ENCODE measurements around the gene SENP6.
"Not testable (repeated sequence)": the region's sequence is repeated elsewhere in the genome, so short reads cannot be mapped to it uniquely, and the experiment has no call there.

Gene SENP6

GRCh38 chr6:75666592-75666991, 64.9 kb downstream of the SENP6 start:
- no peak for DNase-seq

DNA sequence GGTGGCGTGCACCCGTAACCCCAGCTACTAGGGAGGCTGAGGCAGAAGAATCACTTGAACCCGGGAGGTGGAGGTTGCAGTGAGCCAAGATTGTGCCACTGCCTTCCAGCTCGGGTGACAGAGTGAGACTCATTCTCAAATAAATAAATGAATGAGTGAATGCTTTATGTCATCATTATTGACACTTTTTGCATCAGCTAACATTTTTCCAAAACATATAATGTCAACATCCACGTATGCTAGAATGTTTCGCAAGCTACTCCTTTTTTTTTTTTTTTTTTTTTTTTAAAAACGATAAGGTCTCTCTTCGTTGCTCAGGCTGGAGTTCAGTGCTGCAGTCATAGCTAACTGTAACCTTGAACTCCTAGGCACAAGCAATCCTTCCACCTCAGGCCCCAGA, 72.2 kb downstream of the SENP6 start:
- DNase-seq: no peak

- DNase-seq: no peak
Measured at GRCh38 chr6:75676377-75676776, 74.7 kb downstream of the SENP6 start.

GRCh38 chr6:75682548-75682947, 80.9 kb downstream of the SENP6 start:
- not testable (repeated sequence) for DNase-seq

DNA sequence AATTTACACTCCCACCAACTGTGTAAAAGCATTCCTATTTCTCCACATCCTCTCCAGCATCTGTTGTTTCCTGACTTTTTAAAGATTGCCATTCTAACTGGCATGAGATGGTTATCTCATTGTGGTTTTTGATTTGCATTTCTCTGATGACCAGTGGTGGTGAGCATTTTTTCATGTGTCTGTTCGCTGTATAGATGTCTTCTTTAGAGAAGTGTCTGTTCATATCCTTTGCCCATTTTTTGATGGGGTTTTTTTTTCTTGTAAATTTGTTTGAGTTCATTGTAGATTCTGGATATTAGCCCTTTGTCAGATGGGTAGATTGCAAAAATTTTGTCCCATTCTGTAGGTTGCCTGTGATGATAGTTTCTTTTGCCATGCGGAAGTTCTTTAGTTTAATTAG, 81.3 kb downstream of the SENP6 start:
- not testable (repeated sequence) for DNase-seq

GRCh38 chr6:75687535-75687934, 85.9 kb downstream of the SENP6 start:
- DNase-seq: not testable (repeated sequence)

DNA sequence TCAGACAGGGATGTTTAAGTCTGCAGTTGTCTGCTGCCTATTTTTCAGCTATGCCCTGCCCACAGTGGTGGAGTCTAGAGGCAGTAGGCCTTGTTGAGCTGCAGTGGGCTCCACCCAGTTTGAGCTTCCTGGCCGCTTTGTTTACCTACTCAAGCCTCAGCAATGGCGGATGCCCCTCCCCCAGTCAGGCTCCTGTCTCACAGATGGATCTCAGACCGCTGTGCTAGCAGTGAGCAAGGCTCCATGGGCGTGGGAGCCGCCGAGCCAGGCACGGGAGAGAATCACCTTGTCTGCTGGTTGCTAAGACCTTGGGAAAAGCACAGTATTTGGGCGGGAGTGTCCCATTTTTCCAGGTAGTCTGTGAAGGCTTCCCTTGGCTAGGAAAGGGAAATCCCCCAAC, 86.3 kb downstream of the SENP6 start:
- not testable (repeated sequence) for DNase-seq

DNA sequence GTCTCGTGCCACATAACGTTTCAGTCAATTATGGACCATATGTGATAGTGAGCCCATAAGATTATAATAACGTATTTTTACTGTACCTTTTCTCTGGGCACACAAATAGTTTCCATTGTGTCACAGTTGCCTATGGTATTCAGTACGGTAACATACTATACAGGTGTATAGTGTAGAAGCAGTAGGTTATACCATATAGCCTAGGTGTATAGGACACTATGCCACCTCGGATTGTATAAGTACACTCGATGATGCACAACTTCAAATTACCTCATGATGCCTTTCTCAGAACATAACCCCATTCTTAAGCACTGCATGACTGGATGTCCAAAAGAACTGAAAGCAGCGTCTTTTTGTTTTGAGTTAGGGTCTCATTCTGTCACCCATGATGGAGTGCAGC, 87.9 kb downstream of the SENP6 start:
- no peak for DNase-seq

DNA sequence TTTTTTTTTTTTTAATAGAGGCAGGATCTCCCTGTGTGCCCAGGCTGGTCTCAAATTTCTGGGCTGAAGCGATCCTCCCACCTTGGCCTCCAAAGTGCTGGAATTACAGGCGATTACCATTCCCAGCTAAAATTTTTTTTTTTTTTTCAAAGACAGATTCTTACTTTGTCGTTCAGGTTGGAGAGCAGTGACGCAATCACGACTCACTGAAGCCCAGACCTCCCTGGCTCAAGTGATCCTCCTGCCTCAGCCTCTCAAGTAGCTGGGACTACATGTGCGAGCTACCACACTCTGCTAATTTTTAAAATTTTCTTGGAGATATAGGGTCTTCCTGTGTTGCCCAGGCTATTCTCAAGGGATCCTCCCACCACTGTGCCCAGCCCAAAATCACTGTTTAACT, 89.3 kb downstream of the SENP6 start:
- DNase-seq: no peak

GRCh38 chr6:75693534-75693933, 91.9 kb downstream of the SENP6 start:
- DNase-seq: no peak

DNA sequence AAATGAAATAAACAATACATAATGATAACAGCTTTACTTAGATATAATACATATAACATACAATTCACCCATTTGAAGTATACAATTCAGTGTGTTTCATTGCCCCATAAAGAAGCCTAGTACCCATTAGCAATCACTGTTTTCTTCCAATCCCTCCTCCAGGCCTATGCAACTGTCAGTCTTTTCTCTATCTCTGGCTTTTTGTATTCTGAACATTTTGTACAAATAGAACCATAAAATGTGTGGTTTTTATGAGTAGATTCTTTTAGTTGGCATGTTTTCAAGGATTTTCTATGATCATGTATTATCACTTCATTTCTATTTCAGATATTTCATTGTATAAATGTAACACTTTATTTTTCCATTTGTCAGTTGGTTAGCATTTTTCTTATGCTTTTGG, 92.7 kb downstream of the SENP6 start:
- DNase-seq: no peak

DNA sequence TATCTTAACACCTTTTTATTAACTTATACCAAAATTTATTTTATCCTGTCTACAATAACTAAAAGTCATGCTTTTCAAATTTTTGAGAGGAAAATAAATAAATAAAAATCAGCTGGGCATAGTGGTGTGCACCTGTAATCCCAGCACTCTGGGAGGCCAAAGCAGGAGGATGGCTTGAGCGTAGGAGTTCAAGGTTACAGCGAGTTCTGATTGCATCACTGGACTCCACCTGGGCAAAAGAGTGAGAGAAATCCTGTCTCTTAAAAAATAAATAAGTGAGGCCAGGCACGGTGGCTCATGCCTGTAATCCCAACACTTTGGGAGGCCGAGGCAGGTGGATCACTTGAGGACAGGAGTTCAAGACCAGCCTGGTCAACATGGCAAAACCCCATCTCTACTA, 106.7 kb downstream of the SENP6 start:
- not testable (repeated sequence) for DNase-seq

GRCh38 chr6:75711173-75711572, 109.5 kb downstream of the SENP6 start:
- DNase-seq: no peak

DNA sequence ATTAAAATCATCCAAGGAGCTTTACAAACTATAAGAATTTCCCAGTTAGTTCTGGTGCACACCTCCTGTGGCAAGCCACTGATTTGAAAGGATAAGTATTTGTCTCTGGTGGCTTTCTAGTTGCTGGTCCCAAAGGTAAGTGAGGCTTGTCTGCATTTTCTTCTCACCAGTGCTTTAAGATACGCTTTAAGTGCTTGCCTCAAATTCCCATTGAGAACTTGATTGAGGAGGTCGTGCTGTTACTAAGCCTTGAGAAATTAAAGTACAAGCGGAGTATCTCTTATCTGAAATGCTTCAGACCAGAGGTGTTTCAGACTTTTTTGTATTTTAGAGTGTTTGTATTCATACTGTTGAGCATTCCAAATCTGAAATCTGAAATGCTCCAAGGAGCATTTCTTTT, 117.5 kb downstream of the SENP6 start:
- DNase-seq: no peak

- DNase-seq: no peak
Measured at GRCh38 chr6:75723382-75723781, 121.7 kb downstream of the SENP6 start.

DNA sequence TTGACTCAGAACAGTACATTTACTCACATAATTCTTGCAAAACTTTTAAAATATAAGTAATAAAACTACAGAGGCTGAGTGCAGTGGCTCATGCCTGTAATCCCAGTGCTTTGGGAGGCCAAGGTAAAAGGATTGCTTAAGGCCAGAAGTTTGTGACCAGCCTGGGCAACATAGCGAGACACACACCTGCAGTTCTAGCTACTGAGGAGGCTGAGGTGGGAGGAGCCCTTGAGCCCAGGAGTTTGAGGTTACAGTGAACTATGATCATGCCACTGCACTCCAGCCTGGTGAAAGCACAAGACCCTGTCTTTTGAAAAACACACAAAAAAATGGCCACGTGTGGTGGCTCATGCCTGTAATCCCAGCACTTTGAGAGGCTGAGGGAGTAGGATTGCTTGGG, 125.5 kb downstream of the SENP6 start:
- no peak for DNase-seq

DNA sequence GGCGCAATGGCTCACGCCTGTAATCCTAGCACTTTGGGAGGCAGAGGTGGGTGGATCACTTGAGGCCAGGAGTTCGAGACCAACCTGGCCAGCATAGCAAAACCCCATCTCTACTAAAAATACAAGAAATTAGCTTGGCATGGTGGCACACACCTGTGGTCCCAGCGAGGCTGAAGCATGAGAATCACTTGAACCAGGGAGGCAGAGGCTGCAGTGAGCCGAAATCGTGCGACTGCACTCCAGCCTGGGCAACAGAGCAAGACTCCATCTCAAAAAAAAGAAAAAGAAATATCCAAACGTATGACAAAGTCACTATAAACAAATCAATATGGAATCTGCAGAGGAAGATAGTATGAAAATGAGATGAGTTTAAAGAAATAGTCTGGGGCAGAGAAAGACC, 129.3 kb downstream of the SENP6 start:
- not testable (repeated sequence) for DNase-seq

DNA sequence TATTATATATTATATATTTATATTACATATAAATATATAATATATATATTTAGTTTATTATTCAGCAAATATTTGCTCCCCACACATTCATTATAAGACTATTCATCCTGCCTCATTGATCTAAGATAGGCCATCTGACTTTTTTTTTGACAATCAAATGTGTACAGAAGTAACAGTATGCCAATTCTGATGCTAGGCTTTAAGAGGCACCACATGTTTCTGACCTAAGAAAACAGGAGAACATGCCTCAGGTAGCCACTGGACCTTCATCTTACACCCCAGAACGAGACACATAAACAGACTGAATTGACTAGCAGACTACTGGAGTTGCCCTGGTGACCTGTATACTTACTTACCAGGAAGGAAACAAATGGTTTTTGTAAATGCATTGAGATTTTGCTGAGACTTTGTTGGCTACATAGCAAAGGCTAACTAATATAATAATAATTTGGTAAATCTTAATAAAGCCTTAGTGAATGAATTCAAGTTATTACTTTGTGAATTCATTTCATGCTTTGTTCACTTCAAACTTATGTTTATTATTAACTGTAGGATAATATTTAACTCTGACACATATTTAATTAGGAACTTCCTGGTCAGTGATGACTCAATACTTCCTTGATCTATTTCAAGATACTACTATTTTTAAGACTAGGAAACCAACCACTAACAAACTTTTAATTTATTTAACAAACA, 134.0 kb downstream of the SENP6 start:
- no peak for DNase-seq

DNA sequence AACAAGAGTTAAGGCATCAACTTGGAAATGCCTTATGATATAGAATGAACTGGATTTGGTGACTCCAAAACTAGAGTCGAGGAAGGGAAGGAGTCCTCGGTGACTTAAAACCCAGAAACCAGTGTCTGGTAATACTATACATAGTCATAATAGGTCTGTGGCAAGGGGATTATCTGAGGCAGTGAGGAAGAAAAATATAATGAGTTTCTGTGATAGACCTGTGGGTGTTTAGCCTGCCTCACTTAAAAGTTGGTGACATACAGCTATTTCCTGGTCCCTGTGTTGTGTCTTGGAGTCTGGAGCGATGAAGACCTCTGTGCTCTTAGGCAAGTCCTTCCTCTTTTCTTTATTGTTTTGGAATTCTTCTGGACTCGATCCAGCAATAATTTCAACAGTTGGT, 142.3 kb downstream of the SENP6 start:
- DNase-seq: no peak

DNA sequence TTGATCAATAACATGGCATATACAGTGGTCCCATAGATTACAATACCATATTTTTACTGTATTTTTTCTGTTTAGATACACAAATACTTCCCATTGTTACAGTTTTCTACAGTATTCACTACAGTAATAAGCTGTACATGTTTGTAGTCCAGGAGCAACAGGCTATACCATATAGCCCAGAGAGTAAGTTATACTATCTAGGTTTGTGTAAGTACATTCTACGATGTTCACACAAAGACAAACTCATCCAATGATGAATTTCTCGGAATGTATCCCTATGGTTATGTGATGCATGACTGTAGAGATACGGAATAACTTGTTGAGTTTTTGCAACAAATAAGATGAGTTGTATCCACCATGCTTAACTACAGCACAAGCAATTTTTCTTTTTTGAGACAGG, 143.7 kb downstream of the SENP6 start:
- DNase-seq: no peak

DNA sequence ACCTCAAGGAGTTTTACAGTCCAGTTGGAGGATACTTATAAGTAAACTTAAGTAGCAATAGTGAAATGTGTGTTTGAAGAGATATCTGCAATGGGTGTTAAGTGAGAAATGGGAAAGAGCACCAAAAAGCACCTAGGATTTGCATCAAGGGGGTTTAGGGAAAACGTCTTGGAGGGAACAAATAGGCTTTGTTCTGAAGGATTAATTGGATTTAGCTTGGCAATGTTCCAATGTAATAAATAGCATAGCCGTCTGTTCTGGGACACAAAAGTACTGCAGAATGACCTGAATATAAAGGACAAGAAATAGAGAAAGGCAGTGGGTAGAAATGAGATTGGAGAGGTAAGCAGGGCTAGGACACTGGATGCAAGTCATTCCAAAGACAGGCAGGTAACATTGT, 144.5 kb downstream of the SENP6 start:
- DNase-seq: no peak

GRCh38 chr6:75747152-75747992, 145.7 kb downstream of the SENP6 start:
- no peak for DNase-seq

GRCh38 chr6:75748003-75748742, 146.5 kb downstream of the SENP6 start:
- DNase-seq: no peak

Measured in stimulated activated CD4-positive, alpha-beta T cell treated with anti-CD3 and anti-CD28 coated beads, Interleukin-1b, Interleukin-23, amount 100 ng/mL, for 48 hours (primary cell).